HCT116 (cell line): ENCODE data around the gene SLC47A2. TPM values are rescaled to one million over a fixed set of nuclear protein-coding genes. Genes with fewer than 3 reads are reported as not detected.

Experiments
- ATAC-seq: fragments of 200-7000 bp; cut with Tn5 transposase; 2 replicates; pipeline ENCODE4 v1.9.1; 2020; ENCODE audit warnings: mild to moderate bottlenecking, moderate library complexity
- BruUV-seq: library from RNA; stranded (reverse); fragments of 400-500 nt; replicated peaks from 2 replicates; lab custom pipeline; 2021; lab: Mats Ljungman, UMichigan
- CTCF ChIA-PET: fragments of 300-600 bp; sonication (Branson Sonifier 250); formaldehyde crosslinking; loops from one replicate; lab custom pipeline; 2021; ENCODE audit warnings: antibody characterized with exemption; lab: Charles Lee
- POLR2A ChIA-PET: fragments of 300-600, 350-600 bp; sonication (Branson Sonifier 250); formaldehyde crosslinking; loops from one replicate; lab custom pipeline; 2021; ENCODE audit warnings: antibody characterized with exemption; lab: Charles Lee
- RAD21 ChIA-PET, 2 experiments: fragments of 300-600 bp; sonication (Branson Sonifier 250); formaldehyde crosslinking; loops; one replicate each; lab custom pipeline; 2023; ENCODE audit warnings: low total read pairs in 2 of 2; ENCODE audit not compliant: uncharacterized antibody in 2 of 2, unreplicated experiment in 2 of 2, low non-redundant PET in 1 of 2; lab: Charles Lee
- DNase-seq: peaks from one replicate; pipeline ENCODE4 v3.0.0-alpha.2; 2010; ENCODE audit warnings: low read depth, low spot score
- H2AFZ ChIP-seq: fragments of 200-600 bp; shearing (Covaris generic), sonication (generic); 2 replicates; pipeline ENCODE4 v1.6.1; 2017; ENCODE audit warnings: low read depth, mixed run types, mixed read lengths, antibody characterized with exemption, low read length; ENCODE audit not compliant: poor library complexity, severe bottlenecking
- H3K27ac ChIP-seq: 2 replicates; pipeline ENCODE4 v1.5.1; 2012; ENCODE audit warnings: low read depth, low read length
- H3K27me3 ChIP-seq: fragments of 200-600 bp; sonication (generic); 2 replicates; pipeline ENCODE4 v1.6.1; 2016; ENCODE audit warnings: mixed run types, low read length, mixed read lengths; ENCODE audit not compliant: insufficient read depth
- H3K36me3 ChIP-seq, 2 experiments: fragments of 200-500 bp in 1 of 2; fragments of 200-600 bp in 1 of 2; sonication (Bioruptor generic) in 1 of 2; sonication (generic) in 1 of 2; 2 replicates each; pipeline versions ENCODE4 v1.5.1 to v1.6.1; 2014 to 2016; ENCODE audit warnings: low read length in 2 of 2, inconsistent platforms in 1 of 2, mixed read lengths in 1 of 2, mixed run types in 1 of 2; ENCODE audit not compliant: insufficient read depth in 2 of 2, control insufficient read depth in 1 of 2
- H3K4me1 ChIP-seq, 2 experiments: fragments of 200-600 bp in 1 of 2; sonication (generic) in 1 of 2; 2 replicates each; pipeline versions ENCODE4 v1.5.1 to v1.6.1; 2012 to 2017; ENCODE audit warnings: low read length in 2 of 2, inconsistent platforms in 1 of 2, mild to moderate bottlenecking in 1 of 2, mixed read lengths in 1 of 2, mixed run types in 1 of 2, moderate library complexity in 1 of 2; ENCODE audit not compliant: insufficient read depth in 2 of 2, control insufficient read depth in 1 of 2
- H3K4me2 ChIP-seq: fragments of 200-600 bp; sonication (generic); 2 replicates; pipeline ENCODE4 v1.6.1; 2017; ENCODE audit warnings: mixed run types, low read length, mixed read lengths
- H3K4me3 ChIP-seq, 2 experiments: fragments of 200-600 bp in 1 of 2; sonication (generic) in 1 of 2; replicated peaks in 1 of 2; 2 replicates each; pipeline ENCODE4 v1.5.1; 2011 to 2016; ENCODE audit warnings: low read length in 2 of 2, control low read depth in 1 of 2, low read depth in 1 of 2, mild to moderate bottlenecking in 1 of 2, mixed read lengths in 1 of 2, mixed run types in 1 of 2
- H3K79me2 ChIP-seq: fragments of 200-600 bp; sonication (generic); 2 replicates; pipeline ENCODE4 v1.6.1; 2017; ENCODE audit warnings: mild to moderate bottlenecking, mixed run types, low read length, moderate library complexity, mixed read lengths; ENCODE audit not compliant: insufficient read depth
- H3K9ac ChIP-seq: fragments of 200-600 bp; sonication (generic); 2 replicates; pipeline ENCODE4 v1.6.1; 2016; ENCODE audit warnings: low read length, mixed read lengths
- H3K9me2 ChIP-seq: fragments of 200-600 bp; sonication (generic), shearing (Covaris generic); 2 replicates; pipeline ENCODE4 v1.6.1; 2017; ENCODE audit warnings: mixed run types, mild to moderate bottlenecking, moderate library complexity; ENCODE audit not compliant: insufficient read depth
- H3K9me3 ChIP-seq, 2 experiments: fragments of 200-500 bp in 1 of 2; fragments of 200-600 bp in 1 of 2; sonication (Bioruptor generic) in 1 of 2; sonication (generic) in 1 of 2; 2 replicates each; pipeline ENCODE4 v1.6.1; 2014 to 2017; ENCODE audit warnings: low read length in 2 of 2, mixed read lengths in 2 of 2, inconsistent platforms in 1 of 2, low read depth in 1 of 2, mild to moderate bottlenecking in 1 of 2, mixed run types in 1 of 2, moderate library complexity in 1 of 2; ENCODE audit not compliant: control insufficient read depth in 1 of 2, insufficient read depth in 1 of 2
- H4K20me1 ChIP-seq: fragments of 200-600 bp; sonication (generic), shearing (Covaris generic); 2 replicates; pipeline ENCODE4 v1.6.1; 2017; ENCODE audit warnings: mixed run types, mild to moderate bottlenecking, moderate library complexity; ENCODE audit not compliant: insufficient read depth
- CBX3 ChIP-seq: IDR thresholded peaks from 2 replicates; pipeline ENCODE4 v1.6.1; 2012; ENCODE audit warnings: low read depth
- EGR1 ChIP-seq: IDR thresholded peaks from 2 replicates; pipeline ENCODE4 v1.6.1; 2012; ENCODE audit warnings: low read depth
- EZH2phosphoT487 ChIP-seq: fragments of 200-600 bp; IDR thresholded peaks from 2 replicates; pipeline ENCODE4 v1.6.1; 2018; ENCODE audit warnings: antibody characterized with exemption, borderline replicate concordance
- FOSL1 ChIP-seq: IDR thresholded peaks from 2 replicates; pipeline ENCODE4 v1.6.1; 2012; ENCODE audit warnings: low read depth
- JUND ChIP-seq: IDR thresholded peaks from 2 replicates; pipeline ENCODE4 v1.6.1; 2012
- RAD21 ChIP-seq: IDR thresholded peaks from 2 replicates; pipeline ENCODE4 v1.6.1; 2012; ENCODE audit warnings: low read depth, mild to moderate bottlenecking
- REST ChIP-seq: IDR thresholded peaks from 2 replicates; pipeline ENCODE4 v1.6.1; 2012; ENCODE audit warnings: low read depth
- SP1 ChIP-seq: IDR thresholded peaks from 2 replicates; pipeline ENCODE4 v1.6.1; 2012; ENCODE audit warnings: low read depth
- TCF7L2 ChIP-seq: IDR thresholded peaks from 2 replicates; pipeline ENCODE4 v1.7.0; 2011; ENCODE audit warnings: borderline replicate concordance, inconsistent platforms; ENCODE audit not compliant: insufficient read depth, insufficient read length; ENCODE audit errors: extremely low read depth
- YY1 ChIP-seq: IDR thresholded peaks from 2 replicates; pipeline ENCODE4 v1.6.1; 2011; ENCODE audit warnings: low read length, low read depth, moderate library complexity, mild to moderate bottlenecking; ENCODE audit not compliant: insufficient replicate concordance; ENCODE audit errors: extremely low read depth
- ZBTB33 ChIP-seq: IDR thresholded peaks from 2 replicates; pipeline ENCODE4 v1.6.1; 2011; ENCODE audit warnings: mild to moderate bottlenecking, low read length, moderate library complexity; ENCODE audit not compliant: insufficient replicate concordance; ENCODE audit errors: extremely low read depth
- ZNF274 ChIP-seq: fragments of 200-500 bp; sonication (Bioruptor generic); IDR thresholded peaks from 2 replicates; pipeline ENCODE4 v1.6.1; 2014; ENCODE audit warnings: mild to moderate bottlenecking, low read depth, low read length, inconsistent platforms
- intact Hi-C: fragments of 100-400 bp; cut with micrococcal nuclease; formaldehyde crosslinking; loops from 2 replicates; pipeline ENCODE4 v1.10.0; 2022
- total RNA-seq: library from RNA; stranded (reverse); gene quantifications from one replicate; pipeline ENCODE4 v1.2.1, GENCODE V29; 2021; ENCODE audit not compliant: unreplicated experiment
- TF ChIP-seq, protein P1 (sequence below): IDR thresholded peaks from 2 replicates; pipeline ENCODE4 v1.6.1; 2012

The SLC47A2 gene
- total RNA-seq, 1 experiment from 2014 or later, result not detected

GRCh38 chr17:19747159-19747719, 30.9 kb upstream of the SLC47A2 start (continued):
- TF ChIP-seq ZBTB33 (no peak), REST (no peak), CBX3 (no peak), JUND (no peak), RAD21 (no peak), FOSL1 (no peak), EZH2phosphoT487 (no peak)
- TF ChIP-seq, protein P1, sequence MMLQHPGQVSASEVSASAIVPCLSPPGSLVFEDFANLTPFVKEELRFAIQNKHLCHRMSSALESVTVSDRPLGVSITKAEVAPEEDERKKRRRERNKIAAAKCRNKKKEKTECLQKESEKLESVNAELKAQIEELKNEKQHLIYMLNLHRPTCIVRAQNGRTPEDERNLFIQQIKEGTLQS, result no peak

- no peak overlapping the region for H3K4me3 ChIP-seq
- CTCF ChIA-PET, result no interaction called here
- TF ChIP-seq RAD21 (no peak), ZNF274 (no peak), JUND (no peak), REST (no peak), YY1 (no peak), SP1 (no peak), CBX3 (no peak), EZH2phosphoT487 (no peak), FOSL1 (no peak), TCF7L2 (no peak), EGR1 (no peak)
- TF ChIP-seq, protein P1, result no peak
These were observed 30.1 kb upstream of the SLC47A2 start for GRCh38 chr17:19746517-19746916.

More at GRCh38 chr17:19746517-19746916, 30.1 kb upstream of the SLC47A2 start:
- Histone ChIP-seq H4K20me1 (no peaks in the 10 kb centered on the region), H3K9me2 (no peaks in the 10 kb centered on the region), H3K27ac (no peak overlapping the region), H3K36me3 (no peaks in the 10 kb centered on the region), H3K9ac (no peak overlapping the region), H3K4me1 (peaks cover 17 to 30% of the 10 kb centered on the region in 2 experiments; a peak in 3 of 4 replicates), H3K4me2 (no peak overlapping the region), H3K79me2 (no peaks in the 10 kb centered on the region), H3K27me3 (no peaks in the 10 kb centered on the region), H3K9me3 (no peaks in the 10 kb centered on the region), H2AFZ (no peak overlapping the region)
- BruUV-seq, result no TSS peak
- intact Hi-C loops, result no loop called here
- ChIA-PET RAD21 (no interaction called here), POLR2A (interaction anchor here (1.1 kb wide), 1 partner anchor 98 kb away, joined by 3 read pairs; the partner anchor contains the start of gene ALDH3A2)
- DNase-seq (no peak), ATAC-seq (no peak)
